K562 (cell line): ENCODE data around the gene NTRK2. TPM values are rescaled to one million over a fixed set of nuclear protein-coding genes. Genes with fewer than 3 reads are reported as not detected.

Source experiments
- ATAC-seq: fragments of 200-7000 bp; cut with Tn5 transposase; 3 replicates; pipeline ENCODE4 v1.9.1; 2020; ENCODE audit warnings: moderate library complexity
- BruUV-seq: library from RNA; stranded (reverse); fragments of 400-500 nt; replicated peaks from 2 replicates; lab custom pipeline; 2021; lab: Mats Ljungman, UMichigan
- CTCF ChIA-PET: fragments of 300-600 bp; formaldehyde crosslinking; extraction: SDS; loops from one replicate; lab custom pipeline; 2021; ENCODE audit warnings: low intra/inter-chr PET ratio; lab: Yijun Ruan, JAX
- POLR2A ChIA-PET: fragments of 300-600, 350-650 bp; sonication (Branson Sonifier 250); formaldehyde crosslinking; extraction: SDS; loops from one replicate; lab custom pipeline; 2021; ENCODE audit warnings: antibody characterized with exemption, inconsistent platforms; lab: Yijun Ruan, JAX
- DNase-seq, 4 experiments: peaks; one replicate each; pipeline versions ENCODE4 v3.0.0 to v3.0.0-alpha.2; 2011 to 2018; ENCODE audit warnings: low spot score in 3 of 4, mixed read lengths in 3 of 4; ENCODE audit errors: extremely low read depth in 1 of 4
- FAIRE-seq: peaks from 2 replicates; lab custom pipeline; 2011; peaks lifted over from hg19 to GRCh38; lab: Jason Lieb, UNC
- H2AFZ ChIP-seq: 2 replicates; pipeline ENCODE4 v1.6.0; 2011; ENCODE audit warnings: low read depth, low read length, control low read depth, inconsistent platforms
- H3K27ac ChIP-seq: fragments of 200-600 bp; 3 replicates; pipeline ENCODE4 v1.8.0; 2011; ENCODE audit warnings: low read depth, mild to moderate bottlenecking, control low read depth, inconsistent platforms, low read length, moderate library complexity, mixed read lengths; ENCODE audit errors: extremely low read depth
- H3K27me3 ChIP-seq, 2 experiments: fragments of 300-600 bp in 1 of 2; 2 replicates in 1 of 2; 3 replicates in 1 of 2; pipeline versions ENCODE4 v1.6.0 to v1.8.0; 2011; ENCODE audit warnings: inconsistent platforms in 2 of 2, low read length in 2 of 2, mild to moderate bottlenecking in 1 of 2, mixed read lengths in 1 of 2, moderate library complexity in 1 of 2; ENCODE audit not compliant: control insufficient read depth in 2 of 2, insufficient read depth in 2 of 2
- H3K36me3 ChIP-seq: fragments of 300-600 bp; 3 replicates; pipeline ENCODE4 v1.8.0; 2011; ENCODE audit warnings: mild to moderate bottlenecking, low read length, inconsistent platforms; ENCODE audit not compliant: control insufficient read depth, insufficient read depth
- H3K4me1 ChIP-seq, 2 experiments: fragments of 200-600 bp in 1 of 2; replicated peaks in 1 of 2; 2 replicates in 1 of 2; 3 replicates in 1 of 2; pipeline versions ENCODE4 v1.5.1 to v1.8.0; 2011; ENCODE audit warnings: inconsistent platforms in 2 of 2, low read length in 2 of 2, mild to moderate bottlenecking in 1 of 2, mixed read lengths in 1 of 2, moderate library complexity in 1 of 2; ENCODE audit not compliant: control insufficient read depth in 2 of 2, insufficient read depth in 2 of 2
- H3K4me2 ChIP-seq: 2 replicates; pipeline ENCODE4 v1.6.1; 2011; ENCODE audit warnings: low read length, control low read depth, inconsistent platforms, mixed read lengths; ENCODE audit not compliant: insufficient read depth
- H3K4me3 ChIP-seq: fragments of 200-600 bp; sonication (generic), shearing (Covaris generic); 2 replicates; pipeline ENCODE4 v1.5.1; 2016; ENCODE audit warnings: control low read depth, inconsistent platforms
- H3K79me2 ChIP-seq: fragments of 200-600 bp; 3 replicates; pipeline ENCODE4 v1.8.0; 2011; ENCODE audit warnings: low read length, inconsistent platforms; ENCODE audit not compliant: control insufficient read depth, insufficient read depth
- H3K9ac ChIP-seq, 2 experiments: 2 replicates each; pipeline versions ENCODE4 v1.6.0 to v1.6.1; 2011; ENCODE audit warnings: low read depth in 2 of 2, low read length in 2 of 2, control low read depth in 1 of 2, inconsistent platforms in 1 of 2, mild to moderate bottlenecking in 1 of 2, mixed read lengths in 1 of 2; ENCODE audit not compliant: insufficient read depth in 1 of 2
- H3K9me1 ChIP-seq: one replicate; pipeline ENCODE4 v1.6.0; 2011; ENCODE audit warnings: inconsistent platforms, mild to moderate bottlenecking, low read length, moderate library complexity; ENCODE audit not compliant: control insufficient read depth, insufficient read depth
- H3K9me3 ChIP-seq: replicated peaks from 2 replicates; pipeline ENCODE4 v1.5.1; 2011; ENCODE audit warnings: low read depth, low read length, inconsistent platforms; ENCODE audit not compliant: control insufficient read depth, insufficient read depth
- H4K20me1 ChIP-seq: replicated peaks from 2 replicates; pipeline ENCODE4 v1.6.1; 2011; ENCODE audit warnings: low read length, inconsistent platforms, mixed read lengths; ENCODE audit not compliant: control insufficient read depth, insufficient read depth
- CBX2 ChIP-seq: fragments of 200-600 bp; sonication (generic); IDR thresholded peaks from one replicate; pipeline ENCODE4 v1.6.1; 2012; ENCODE audit warnings: mild to moderate bottlenecking, low read length, inconsistent platforms; ENCODE audit not compliant: insufficient read depth, poor library complexity, severe bottlenecking
- CBX5 ChIP-seq: IDR thresholded peaks from 2 replicates; pipeline ENCODE4 v1.6.1; 2014; ENCODE audit warnings: low read depth, borderline replicate concordance
- DEAF1 ChIP-seq: fragments of 450-650 bp; formaldehyde crosslinking; IDR thresholded peaks from 2 replicates; pipeline ENCODE4 v1.4.0; 2020; ENCODE audit warnings: mild to moderate bottlenecking, moderate library complexity
- ETS2 ChIP-seq: IDR thresholded peaks from 2 replicates; pipeline ENCODE4 v1.6.1; 2016; ENCODE audit warnings: borderline replicate concordance, missing genetic modification characterization, mild to moderate bottlenecking, moderate library complexity, missing compliant biosample characterization; ENCODE audit not compliant: poor library complexity, severe bottlenecking
- GMEB1 ChIP-seq: fragments of 250-450 bp; sonication (Bioruptor Pico); IDR thresholded peaks from 2 replicates; pipeline ENCODE4 v1.4.0; 2020; ENCODE audit warnings: mild to moderate bottlenecking
- HBP1 ChIP-seq: fragments of 450-650 bp; formaldehyde crosslinking; IDR thresholded peaks from 2 replicates; pipeline ENCODE4 v1.4.0; 2022; ENCODE audit warnings: missing genetic modification characterization
- HMBOX1 ChIP-seq: sonication (generic); IDR thresholded peaks from 2 replicates; pipeline ENCODE4 v1.6.1; 2016
- HMGXB4 ChIP-seq: sonication (generic); formaldehyde crosslinking; IDR thresholded peaks from 2 replicates; pipeline ENCODE4 v1.8.1; 2023; ENCODE audit warnings: mild to moderate bottlenecking, missing genetic modification reagents
- KAT8 ChIP-seq: fragments of 450-650 bp; IDR thresholded peaks from 2 replicates; pipeline ENCODE4 v1.6.1; 2016; ENCODE audit warnings: low read depth, mild to moderate bottlenecking
- KDM5B ChIP-seq: fragments of 200-600 bp; sonication (generic); IDR thresholded peaks from 2 replicates; pipeline ENCODE4 v1.6.1; 2012; ENCODE audit warnings: low read depth, mild to moderate bottlenecking, moderate library complexity, low read length, control low read depth, inconsistent platforms; ENCODE audit not compliant: insufficient replicate concordance
- KLF16 ChIP-seq: IDR thresholded peaks from 2 replicates; pipeline ENCODE4 v1.6.1; 2016; ENCODE audit warnings: antibody characterized with exemption
- MAFG ChIP-seq: fragments of 450-650 bp; conservative IDR thresholded peaks from 2 replicates; pipeline ENCODE4 v1.6.1; 2016; ENCODE audit warnings: missing genetic modification characterization, missing compliant biosample characterization
- MIER1 ChIP-seq: fragments of 450-650 bp; IDR thresholded peaks from 2 replicates; pipeline ENCODE4 v1.6.1; 2016; ENCODE audit warnings: antibody characterized with exemption, mild to moderate bottlenecking, low read depth
- PHB2 ChIP-seq: fragments of 450-650 bp; IDR thresholded peaks from 2 replicates; pipeline ENCODE4 v1.6.1; 2017; ENCODE audit warnings: low read depth
- STAT5B ChIP-seq: fragments of 250-450 bp; sonication (Bioruptor Pico); IDR thresholded peaks from 2 replicates; pipeline ENCODE4 v1.8.0; 2021; ENCODE audit warnings: mild to moderate bottlenecking, inconsistent platforms
- ZNF764 ChIP-seq: fragments of 250-450 bp; sonication (Bioruptor Pico); IDR thresholded peaks from 2 replicates; pipeline ENCODE4 v1.4.0; 2020; ENCODE audit warnings: low read depth, mild to moderate bottlenecking, moderate library complexity
- WGBS: fragments of 100-300 bp; shearing (Covaris generic); methylation state at CpG from one replicate; pipeline ENCODE4 v1.1.6; 2016; ENCODE audit warnings: low coverage, mixed read lengths; ENCODE audit not compliant: insufficient coverage; ENCODE audit errors: missing lambda C conversion rate; 5-methylcytosine and 5-hydroxymethylcytosine counted together
- in situ Hi-C: fragments of 300-500 bp; cut with MboI; formaldehyde crosslinking; loops from 4 replicates; pipeline ENCODE4 v1.15.0; 2018; ENCODE audit warnings: inconsistent platforms, mixed read lengths
- intact Hi-C: fragments of 100-400 bp; cut with micrococcal nuclease; formaldehyde crosslinking; loops from 2 replicates; pipeline ENCODE4 v1.14.2; 2022
- polyA plus RNA-seq, 8 experiments: library from polyadenylated mRNA; depleted of rRNA in 4 of 8; stranded (reverse) in 5 of 8; unstranded in 3 of 8; fragments of >200 nt; fragmentation: Nextera tagmentation in 2 of 8; fragmentation: Illumina TruSeq in 1 of 8; extraction: Ambion mirVana in 2 of 8; extraction: Trizol in 1 of 8; gene quantifications; 2 replicates each; pipeline versions ENCODE4 v1.2.1 to v1.2.3, GENCODE V29; 2011 to 2014; ENCODE audit warnings: inconsistent platforms in 1 of 8, missing spikeins in 1 of 8
- total RNA-seq, 7 experiments: library from RNA; depleted of rRNA in 6 of 7; stranded (reverse); fragments of >200 nt in 6 of 7; fragmentation: Illumina TruSeq in 2 of 7; extraction: Trizol in 2 of 7; gene quantifications; 2 replicates each; pipeline versions ENCODE4 v1.2.1 to v1.2.3, GENCODE V29; 2011 to 2021; ENCODE audit warnings: low replicate concordance in 1 of 7

Gene NTRK2
- total and polyA plus RNA-seq, 9 of the 15 experiments (the other 6 are each of a cell fraction or from before 2014, with no cell fraction given) = not detected

GRCh38 chr9:84754461-84754860, 84.9 kb downstream of the NTRK2 start:
- CTCF ChIA-PET = no interaction called here
- 0% methylated on average over 2 of the region's 3 CpGs for WGBS
- TF ChIP-seq KDM5B (no peak), GMEB1 (no peak), HBP1 (CRISPR knock-in tag) (no peak), KLF16 (no peak), CBX2 (no peak), ETS2 (tag) (no peak), PHB2 (no peak), MAFG (tag) (no peak), HMGXB4 (CRISPR knock-in tag) (no peak), MIER1 (no peak), DEAF1 (no peak), HMBOX1 (no peak), ZNF764 (no peak), KAT8 (no peak), STAT5B (CRISPR knock-in tag) (no peak), CBX5 (no peak)

More at GRCh38 chr9:84754461-84754860, 84.9 kb downstream of the NTRK2 start:
- H3K9me1 ChIP-seq = no peaks in the 10 kb centered on the region
- H3K9ac ChIP-seq = no peak overlapping the region
- H2AFZ ChIP-seq = no peak overlapping the region
- no peaks in the 10 kb centered on the region for H4K20me1 ChIP-seq
- in situ Hi-C loops = no loop called here
- no peaks in the 10 kb centered on the region for H3K27me3 ChIP-seq
- FAIRE-seq = no peak
- H3K36me3 ChIP-seq = no peaks in the 10 kb centered on the region
- H3K9me3 ChIP-seq = no peaks in the 10 kb centered on the region
- no peak overlapping the region for H3K4me2 ChIP-seq
- no peak overlapping the region for H3K4me3 ChIP-seq
- H3K4me1 ChIP-seq = no peaks in the 10 kb centered on the region
- no peak overlapping the region for H3K27ac ChIP-seq
- no peak for DNase-seq
- no TSS peak for BruUV-seq
- ATAC-seq = no peak
- no peaks in the 10 kb centered on the region for H3K79me2 ChIP-seq
- intact Hi-C loops = no loop called here
- POLR2A ChIA-PET = interaction anchor here (0.7 kb wide), 1 partner anchor 1873 kb away, joined by 3 read pairs; no protein-coding TSS in a partner anchor
